Vagina (tissue), 2 donors: ENCODE data around the gene PVALB. TPM values are rescaled to one million over a fixed set of nuclear protein-coding genes. Genes with fewer than 3 reads are reported as not detected.
A peak's percentile ranks its signal among the peaks of the same experiment; 100 is the strongest.

ENCODE experiments used
- DNase-seq, 2 donors: peaks; one replicate each; pipeline ENCODE4 v3.0.0-alpha.2; 2017; ENCODE audit errors: extremely low spot score in 2 of 2
- H3K27ac ChIP-seq: fragments of 200-600 bp; sonication (generic); one replicate; pipeline ENCODE4 v1.5.1; 2019
- H3K27me3 ChIP-seq: fragments of 200-600 bp; sonication (generic); one replicate; pipeline ENCODE4 v1.5.1; 2019
- H3K36me3 ChIP-seq, 2 donors: fragments of 200-600 bp; sonication (generic); one replicate each; pipeline ENCODE4 v1.5.1; 2017 to 2019
- H3K4me1 ChIP-seq: fragments of 200-600 bp; sonication (generic); one replicate; pipeline ENCODE4 v1.5.1; 2019
- H3K4me3 ChIP-seq, 2 donors: fragments of 200-600 bp; sonication (generic); 1 replicate in 1 of 2; 2 replicates in 1 of 2; pipeline ENCODE4 v1.5.1; 2016 to 2019
- H3K9me3 ChIP-seq: fragments of 200-600 bp; sonication (generic); one replicate; pipeline ENCODE4 v1.5.1; 2019
- POLR2A ChIP-seq, 2 donors: fragments of 450-650 bp; IDR thresholded peaks; one replicate each; pipeline ENCODE4 v1.6.1; 2017; ENCODE audit warnings: antibody characterized with exemption in 2 of 2, mild to moderate bottlenecking in 2 of 2, moderate library complexity in 2 of 2
- POLR2AphosphoS5 ChIP-seq, 2 donors: sonication (generic); formaldehyde crosslinking; IDR thresholded peaks; one replicate each; pipeline ENCODE4 v1.9.0; 2017; ENCODE audit warnings: antibody characterized with exemption in 2 of 2, mild to moderate bottlenecking in 2 of 2, low read depth in 1 of 2; ENCODE audit not compliant: insufficient read depth in 1 of 2
- intact Hi-C: fragments of 100-400 bp; cut with DNase I; formaldehyde crosslinking; loops from one replicate; pipeline ENCODE4 v1.15.1; 2023
- total RNA-seq: library from RNA; depleted of rRNA; stranded (reverse); fragments of >200 nt; gene quantifications from one replicate; pipeline ENCODE4 v1.2.3, GENCODE V29; 2016
- TF ChIP-seq, protein P1 (sequence below), 3 experiments: fragments of 450-650 bp in 2 of 3; fragments of 200-600 bp in 1 of 3; sonication (generic) in 1 of 3; IDR thresholded peaks; one replicate each; pipeline ENCODE4 v1.5.1; 2017 to 2019; ENCODE audit warnings: antibody characterized with exemption in 3 of 3, mild to moderate bottlenecking in 2 of 3, moderate library complexity in 2 of 3

PVALB gene
- total RNA-seq, 1 donor from 2014 or later: not detected

DNA sequence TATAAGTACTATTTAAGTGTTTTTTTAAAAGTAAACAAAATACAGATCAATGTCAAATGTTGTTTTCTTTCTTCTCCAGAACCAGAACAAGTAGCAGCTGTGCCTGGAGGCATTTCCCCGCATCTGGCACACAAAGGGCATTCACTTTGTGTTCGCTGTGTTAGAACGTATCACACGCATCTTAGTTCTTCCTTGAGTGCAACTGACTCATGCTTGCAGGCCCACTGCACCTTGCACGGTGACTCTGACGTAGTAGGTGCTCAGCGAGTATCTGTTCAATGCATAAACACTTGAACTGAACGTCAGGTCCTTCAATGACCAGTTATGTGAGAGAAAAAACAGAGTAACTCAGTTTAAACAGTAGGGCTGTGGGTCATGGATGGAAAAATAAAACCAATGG lies 44.4 kb downstream of the PVALB start:
- intact Hi-C loops: no loop called here
- DNase-seq: no peak
- Histone ChIP-seq H3K4me1 (peaks cover 16% of the 10 kb centered on the region), H3K36me3 (no peaks in the 10 kb centered on the region), H3K4me3 (no peak overlapping the region), H3K27ac (no peak overlapping the region), H3K27me3 (no peaks in the 10 kb centered on the region), H3K9me3 (no peaks in the 10 kb centered on the region)
- TF ChIP-seq, protein P1, sequence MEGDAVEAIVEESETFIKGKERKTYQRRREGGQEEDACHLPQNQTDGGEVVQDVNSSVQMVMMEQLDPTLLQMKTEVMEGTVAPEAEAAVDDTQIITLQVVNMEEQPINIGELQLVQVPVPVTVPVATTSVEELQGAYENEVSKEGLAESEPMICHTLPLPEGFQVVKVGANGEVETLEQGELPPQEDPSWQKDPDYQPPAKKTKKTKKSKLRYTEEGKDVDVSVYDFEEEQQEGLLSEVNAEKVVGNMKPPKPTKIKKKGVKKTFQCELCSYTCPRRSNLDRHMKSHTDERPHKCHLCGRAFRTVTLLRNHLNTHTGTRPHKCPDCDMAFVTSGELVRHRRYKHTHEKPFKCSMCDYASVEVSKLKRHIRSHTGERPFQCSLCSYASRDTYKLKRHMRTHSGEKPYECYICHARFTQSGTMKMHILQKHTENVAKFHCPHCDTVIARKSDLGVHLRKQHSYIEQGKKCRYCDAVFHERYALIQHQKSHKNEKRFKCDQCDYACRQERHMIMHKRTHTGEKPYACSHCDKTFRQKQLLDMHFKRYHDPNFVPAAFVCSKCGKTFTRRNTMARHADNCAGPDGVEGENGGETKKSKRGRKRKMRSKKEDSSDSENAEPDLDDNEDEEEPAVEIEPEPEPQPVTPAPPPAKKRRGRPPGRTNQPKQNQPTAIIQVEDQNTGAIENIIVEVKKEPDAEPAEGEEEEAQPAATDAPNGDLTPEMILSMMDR (IDR thresholded peaks at IDR 0.05): no peak
- TF ChIP-seq POLR2A (IDR thresholded peaks at IDR 0.05): no peak
- TF ChIP-seq POLR2AphosphoS5 (IDR thresholded peaks at IDR 0.05; ENCODE audit: insufficient read depth in 1 of 2, low read depth in 1 of 2): no peak

DNA sequence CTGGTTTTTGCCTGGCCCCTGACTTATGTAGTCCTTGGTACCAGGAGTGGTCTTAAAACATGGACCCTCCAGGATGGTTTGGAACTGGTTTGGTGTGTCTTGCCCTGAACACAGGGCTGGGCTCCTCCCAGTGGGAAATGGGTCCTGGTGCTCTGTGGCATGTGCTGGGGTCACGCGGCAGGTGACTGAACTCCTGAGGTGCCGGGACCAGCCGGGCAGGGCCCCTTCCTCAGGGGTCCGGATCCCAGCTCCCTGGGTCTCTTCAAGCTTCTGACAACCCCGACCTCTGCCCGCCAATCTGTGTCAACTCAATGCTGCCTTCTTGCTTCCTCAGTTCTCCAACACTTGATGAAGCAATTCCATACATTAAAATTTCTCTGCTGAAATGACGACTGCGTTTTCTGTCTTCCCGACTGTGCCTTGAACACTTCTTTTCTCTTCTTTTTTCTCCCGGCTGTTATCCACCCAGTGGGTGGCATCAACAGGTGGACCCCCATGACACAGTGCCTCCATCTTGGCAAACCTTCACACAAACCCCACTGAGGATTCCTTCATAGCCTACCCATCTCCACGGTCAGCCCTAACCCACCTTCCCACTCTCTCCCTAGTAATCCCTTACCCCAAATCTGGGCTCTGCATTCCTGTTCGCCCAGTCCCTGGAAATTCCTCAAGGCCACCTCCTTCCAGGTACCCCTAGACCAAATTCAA lies 45.3 kb downstream of the PVALB start:
- H3K9me3 ChIP-seq: no peaks in the 10 kb centered on the region
- intact Hi-C loops: no loop called here
- H3K4me3 ChIP-seq: no peak overlapping the region
- H3K27ac ChIP-seq: no peak overlapping the region
- H3K4me1 ChIP-seq: peaks cover 11% of the 10 kb centered on the region
- no peak for DNase-seq
- no peaks in the 10 kb centered on the region for H3K36me3 ChIP-seq
- TF ChIP-seq POLR2A (IDR thresholded peaks at IDR 0.05) (no peak), POLR2AphosphoS5 (IDR thresholded peaks at IDR 0.05; ENCODE audit: insufficient read depth in 1 of 2, low read depth in 1 of 2) (no peak)
- TF ChIP-seq, protein P1 (IDR thresholded peaks at IDR 0.05): no peak
- H3K27me3 ChIP-seq: no peaks in the 10 kb centered on the region

DNA sequence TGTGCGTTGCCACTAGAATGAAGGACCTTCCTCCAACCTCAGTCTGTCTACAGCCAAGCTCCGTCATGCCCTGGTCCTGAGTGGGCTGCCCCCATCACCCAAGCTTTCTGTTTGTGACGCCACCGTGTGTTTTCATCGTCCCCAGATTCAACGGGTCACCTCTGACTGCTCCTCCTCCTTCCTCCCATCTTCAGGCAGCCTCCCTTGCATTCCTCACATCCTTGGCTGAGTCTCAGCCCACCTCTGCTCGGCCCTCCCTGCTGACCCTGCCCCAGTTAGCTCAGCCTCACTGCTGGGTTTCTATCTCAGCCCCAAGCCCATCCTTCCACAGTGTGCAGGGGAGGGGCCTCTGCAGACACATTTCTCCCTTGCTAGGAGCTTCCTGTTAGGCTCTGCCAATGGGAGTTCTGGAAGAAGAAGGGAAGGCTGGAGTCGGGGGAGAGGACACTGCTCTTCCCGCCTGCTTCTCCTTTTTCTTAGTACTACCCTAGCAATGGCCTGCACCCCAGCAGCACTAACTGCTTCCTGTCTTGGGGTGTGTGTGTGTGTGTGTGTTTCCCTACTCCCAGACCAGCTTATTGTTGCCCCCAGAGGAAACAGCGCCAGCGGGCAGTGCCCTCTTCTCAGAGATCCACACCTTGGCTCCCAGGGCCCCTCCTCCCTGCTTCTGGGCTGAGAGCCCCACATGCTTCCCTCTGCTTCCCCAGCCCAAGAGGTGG lies 46.2 kb downstream of the PVALB start:
- H3K4me1 ChIP-seq: peaks cover 10% of the 10 kb centered on the region
- H3K36me3 ChIP-seq: no peaks in the 10 kb centered on the region
- no peaks in the 10 kb centered on the region for H3K27me3 ChIP-seq
- DNase-seq: peak in 1 of 2 donors; percentile 91
- intact Hi-C loops: no loop called here
- no peak overlapping the region for H3K27ac ChIP-seq
- TF ChIP-seq POLR2AphosphoS5 (IDR thresholded peaks at IDR 0.05; ENCODE audit: insufficient read depth in 1 of 2, low read depth in 1 of 2): no peak
- TF ChIP-seq, protein P1 (IDR thresholded peaks at IDR 0.05): no peak
- TF ChIP-seq POLR2A (IDR thresholded peaks at IDR 0.05): no peak
- no peaks in the 10 kb centered on the region for H3K9me3 ChIP-seq
- H3K4me3 ChIP-seq: no peak overlapping the region

DNA sequence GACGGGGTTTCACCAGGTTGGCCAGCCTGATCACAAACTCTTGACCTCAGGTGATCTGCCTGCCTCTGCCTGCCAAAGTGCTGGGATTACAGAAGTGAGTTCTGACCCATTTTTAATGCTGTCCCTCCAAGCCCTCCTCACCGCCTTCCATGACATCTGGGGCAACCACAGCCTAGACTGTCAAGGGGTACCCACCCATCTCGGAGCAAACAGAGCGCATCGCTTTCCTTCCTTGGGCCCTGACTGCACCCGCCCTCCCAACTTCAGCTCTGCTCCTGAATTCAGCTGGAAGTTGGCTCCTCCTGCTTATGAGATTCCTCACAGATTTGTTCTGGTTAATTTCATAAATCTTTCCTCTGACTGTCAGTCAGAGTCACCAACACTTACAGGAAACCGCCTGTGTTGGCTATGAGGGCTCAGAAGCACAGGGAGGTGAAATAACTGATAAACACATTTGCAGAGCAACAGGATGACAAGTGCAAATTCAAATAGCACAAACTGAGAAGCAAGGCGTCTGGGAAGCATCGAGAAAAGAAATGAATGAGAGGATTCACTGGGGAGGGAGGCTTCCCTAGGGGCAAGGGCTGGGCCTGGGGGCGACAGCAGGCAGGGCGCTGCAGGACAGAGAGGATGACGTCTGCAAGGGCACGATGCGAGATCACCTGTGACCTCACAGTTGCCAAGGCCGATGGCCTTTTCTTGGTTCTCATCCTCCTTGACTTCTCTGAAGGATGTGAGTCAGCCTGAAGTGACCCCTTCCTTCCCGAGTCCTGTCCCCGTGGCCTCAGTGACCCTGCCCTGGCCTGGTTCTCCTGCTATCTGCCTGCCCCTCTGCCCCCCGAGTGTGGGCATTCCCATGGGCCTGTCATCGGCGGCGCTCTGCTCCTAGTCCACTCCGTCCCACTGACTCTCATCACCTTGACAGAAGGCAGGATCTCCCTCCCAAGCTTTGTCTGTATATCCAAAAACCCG lies 47.0 kb downstream of the PVALB start:
- intact Hi-C loops: no loop called here
- peak in 1 of 2 donors; percentile 77 for DNase-seq
- H3K27ac ChIP-seq: no peak overlapping the region
- H3K9me3 ChIP-seq: no peaks in the 10 kb centered on the region
- no peak for TF ChIP-seq POLR2A (IDR thresholded peaks at IDR 0.05)
- TF ChIP-seq, protein P1 (IDR thresholded peaks at IDR 0.05): no peak
- no peak for TF ChIP-seq POLR2AphosphoS5 (IDR thresholded peaks at IDR 0.05; ENCODE audit: insufficient read depth in 1 of 2, low read depth in 1 of 2)
- no peaks in the 10 kb centered on the region for H3K36me3 ChIP-seq
- no peak overlapping the region for H3K4me3 ChIP-seq
- no peaks in the 10 kb centered on the region for H3K27me3 ChIP-seq
- peaks cover 2% of the 10 kb centered on the region for H3K4me1 ChIP-seq
